Hematopoietic multipotent progenitor cell treated with erythropoietin and hydrocortisone succinate and interleukin-3 and kit ligand, for 4 days (in vitro differentiated cells): ENCODE measurements around the gene LRG1.

ENCODE experiments used
- DNase-seq: peaks from one replicate; pipeline ENCODE4 v3.0.0-alpha.2; 2015

The LRG1 gene

DNA sequence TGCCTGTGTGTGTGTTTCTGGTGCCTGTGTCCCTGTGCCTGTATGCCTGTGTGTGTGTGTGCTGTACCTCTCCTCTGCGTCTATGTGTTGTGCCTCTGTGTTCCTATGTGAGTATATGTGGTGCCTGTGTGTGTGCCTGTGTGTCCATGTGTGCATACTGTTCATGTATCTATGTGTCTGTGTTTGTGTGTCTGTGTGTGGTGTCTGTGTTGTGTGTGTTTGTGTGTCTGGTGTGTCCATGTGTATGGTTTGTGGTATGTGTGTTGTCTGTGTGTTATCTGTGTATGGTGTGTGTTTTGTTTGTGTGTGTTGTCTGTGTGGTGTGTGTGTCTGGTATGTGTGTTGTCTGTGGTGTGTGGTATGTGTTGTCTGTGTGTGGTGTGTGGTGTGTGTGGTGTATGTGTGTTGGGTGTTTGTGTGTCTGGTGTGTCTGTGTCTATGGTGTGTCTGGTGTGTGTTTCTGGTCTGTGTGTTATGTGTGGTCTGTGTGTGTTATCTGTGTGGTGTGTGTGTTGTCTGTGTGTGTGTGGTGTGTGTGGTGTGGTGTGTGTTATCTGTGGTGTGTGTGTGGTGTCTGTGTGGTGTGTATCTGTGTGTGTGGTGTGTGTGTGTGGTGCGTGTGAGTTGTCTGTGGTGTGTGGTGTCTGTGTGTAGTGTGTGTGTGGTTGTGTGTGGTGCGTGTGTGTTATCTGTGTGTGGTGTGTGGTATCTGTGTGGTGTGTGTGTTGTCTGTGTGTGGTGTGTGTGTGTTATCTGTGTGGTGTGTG lies 47.3 kb downstream of the LRG1 start:
- DNase-seq, result no peak

DNA sequence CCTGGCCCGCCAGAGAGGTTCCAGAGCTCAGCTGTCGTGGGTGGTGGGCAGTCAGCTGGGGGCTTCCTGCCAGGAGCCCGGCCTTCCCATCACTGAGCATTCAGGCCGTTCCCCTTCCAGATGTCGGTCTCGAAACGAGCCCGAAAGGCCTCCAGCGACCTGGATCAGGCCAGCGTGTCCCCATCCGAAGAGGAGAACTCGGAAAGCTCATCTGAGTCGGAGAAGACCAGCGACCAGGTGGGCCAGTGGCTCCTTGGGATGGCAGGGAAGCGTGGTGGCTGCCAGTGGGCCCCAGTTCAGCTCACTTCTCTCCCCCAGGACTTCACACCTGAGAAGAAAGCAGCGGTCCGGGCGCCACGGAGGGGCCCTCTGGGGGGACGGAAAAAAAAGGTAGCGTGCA lies 48.4 kb downstream of the LRG1 start:
- no peak for DNase-seq

DNA sequence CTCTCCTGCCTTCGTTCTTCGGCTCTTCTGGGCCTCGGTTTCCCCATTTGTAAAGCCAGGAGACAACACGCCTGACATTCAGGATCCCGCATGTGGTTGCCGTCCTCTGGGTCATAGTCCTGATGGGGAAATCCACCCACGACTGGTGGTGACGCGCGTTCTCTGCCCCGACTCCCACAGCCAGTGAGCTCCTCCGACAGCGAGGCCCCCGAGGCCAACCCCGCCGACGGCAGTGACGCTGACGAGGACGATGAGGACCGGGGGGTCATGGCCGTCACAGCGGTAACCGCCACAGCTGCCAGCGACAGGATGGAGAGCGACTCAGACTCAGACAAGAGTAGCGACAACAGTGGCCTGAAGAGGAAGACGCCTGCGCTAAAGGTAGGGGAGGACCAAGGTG lies 51.3 kb downstream of the LRG1 start:
- no peak for DNase-seq

DNA sequence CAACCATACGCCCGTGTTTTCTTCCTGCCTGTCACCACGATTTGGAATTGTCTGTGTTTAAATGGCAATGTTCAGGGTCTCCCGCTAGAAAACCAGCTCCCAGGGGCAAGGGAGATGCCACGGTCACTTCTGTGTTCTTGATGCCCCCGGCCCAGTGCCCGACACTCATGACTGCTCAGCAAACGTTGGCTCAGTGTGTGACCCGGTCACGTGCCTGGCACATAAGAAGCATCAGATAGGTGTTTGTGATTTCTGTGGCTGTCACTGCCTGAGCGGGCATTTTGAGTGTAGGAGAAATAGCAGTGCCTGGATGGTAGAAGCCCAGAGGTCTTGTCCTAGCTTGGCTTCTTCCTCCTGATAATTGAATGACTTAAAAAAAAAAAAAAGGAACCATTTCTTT lies 52.3 kb downstream of the LRG1 start:
- DNase-seq, result no peak
